ENCODE measurements around the gene HIPK2.

HIPK2 gene

DNA sequence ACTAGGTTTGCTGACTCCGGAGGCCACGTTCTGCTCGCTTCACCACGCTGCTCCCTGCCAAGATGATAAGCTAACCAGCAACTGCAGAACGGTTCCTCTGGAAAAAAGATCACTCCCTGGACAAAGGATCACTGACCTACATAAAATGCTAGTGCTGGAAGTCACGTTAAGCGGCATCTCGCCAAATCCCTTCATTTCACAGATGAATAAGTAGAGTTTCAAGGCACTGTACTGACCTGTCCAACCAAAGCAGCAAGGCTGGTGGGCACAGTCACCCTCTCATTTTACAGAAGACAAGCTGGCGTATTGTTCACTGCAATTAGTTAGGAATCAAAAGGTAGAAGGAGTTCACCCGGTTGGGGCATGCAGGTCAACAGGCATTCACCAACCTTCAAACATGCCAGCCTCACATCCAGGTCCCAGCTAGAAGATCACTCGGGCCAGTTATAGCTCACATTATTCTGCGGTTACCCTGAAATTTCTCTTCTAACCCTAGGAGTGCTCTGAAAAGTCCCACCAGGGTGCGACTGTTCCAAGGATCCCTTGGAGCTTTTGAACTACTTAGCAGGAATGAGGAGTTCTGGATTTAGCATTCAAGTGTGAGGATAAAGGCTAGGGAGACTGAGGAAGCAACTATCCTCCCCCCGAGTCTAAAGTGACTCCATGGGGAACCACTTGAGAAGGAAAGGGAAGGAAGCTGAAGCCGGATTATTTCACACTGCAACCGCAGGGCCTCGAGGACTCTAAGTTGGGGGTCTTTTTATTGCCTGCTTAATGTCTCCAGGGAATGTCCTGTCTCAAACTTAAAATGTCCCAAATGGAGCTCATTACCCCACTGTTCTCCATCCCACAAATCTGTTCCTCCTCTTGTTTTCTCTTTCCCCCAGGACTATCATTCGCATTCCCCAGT is 32.8 kb downstream of the HIPK2 start:
- peak overlapping the region; percentile 42 for H3K27ac ChIP-seq
- ChIA-PET CTCF (interaction anchor here (0.7 kb wide), 1 partner anchor 85 kb away, joined by 3 read pairs; no protein-coding TSS in a partner anchor), POLR2A (ENCODE audit: low non-redundant PET) (no interaction called here)
- no peak for DNase-seq (ENCODE audit: low spot score)
- TF ChIP-seq CTCF (conservative IDR thresholded peaks at IDR 0.05; ENCODE audit: low read depth) = no peak

- no peak for TF ChIP-seq CTCF (conservative IDR thresholded peaks at IDR 0.05; ENCODE audit: low read depth)
- ChIA-PET CTCF (interaction anchor here (0.7 kb wide), 1 partner anchor 86 kb away, joined by 3 read pairs; no protein-coding TSS in a partner anchor), POLR2A (ENCODE audit: low non-redundant PET) (no interaction called here)
- DNase-seq (ENCODE audit: low spot score) = no peak
- H3K27ac ChIP-seq = no peak overlapping the region
Measured at GRCh38 chr7:139743967-139744767, 33.6 kb downstream of the HIPK2 start.

GRCh38 chr7:139743267-139743966 is 34.4 kb downstream of the HIPK2 start:
- CTCF ChIA-PET = no interaction called here
- TF ChIP-seq CTCF (conservative IDR thresholded peaks at IDR 0.05; ENCODE audit: low read depth) = no peak
- POLR2A ChIA-PET (ENCODE audit: low non-redundant PET) = no interaction called here
- no peak overlapping the region for H3K27ac ChIP-seq
- no peak for DNase-seq (ENCODE audit: low spot score)

- ChIA-PET CTCF (no interaction called here), POLR2A (ENCODE audit: low non-redundant PET) (no interaction called here)
- no peak for TF ChIP-seq CTCF (conservative IDR thresholded peaks at IDR 0.05; ENCODE audit: low read depth)
- no peak for DNase-seq (ENCODE audit: low spot score)
- H3K27ac ChIP-seq = no peak overlapping the region
Measured at GRCh38 chr7:139741789-139742344, 35.9 kb downstream of the HIPK2 start.

DNA sequence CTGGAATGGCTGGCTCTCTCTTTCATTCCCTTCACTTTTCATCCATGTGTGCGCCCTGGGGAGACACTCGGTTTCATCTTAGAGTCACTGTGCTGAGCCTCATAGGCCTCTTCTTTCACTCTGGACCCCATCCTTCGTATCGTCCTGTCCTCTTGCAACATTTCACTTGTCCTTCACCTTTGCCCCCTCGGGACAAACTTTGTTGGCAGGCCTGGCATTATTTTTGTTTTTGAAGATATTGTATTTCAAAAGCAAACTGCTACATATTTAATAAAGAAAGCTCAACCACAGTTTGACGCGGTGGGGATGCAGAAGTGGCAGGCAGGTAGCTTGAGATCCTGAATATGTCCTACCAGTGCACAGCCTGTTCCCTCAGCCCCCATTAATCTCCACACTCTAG is 36.6 kb downstream of the HIPK2 start:
- no peak for DNase-seq (ENCODE audit: low spot score)
- peak overlapping the region; percentile 80 for H3K27ac ChIP-seq
- POLR2A ChIA-PET (ENCODE audit: low non-redundant PET) = no interaction called here
- TF ChIP-seq CTCF (conservative IDR thresholded peaks at IDR 0.05; ENCODE audit: low read depth) = no peak
- CTCF ChIA-PET = no interaction called here
